Esophagus muscularis mucosa (tissue), 3 donors: Measurements from ENCODE around the gene USP49.

Source experiments
- EP300 ChIP-seq: sonication (generic); formaldehyde crosslinking; IDR thresholded peaks from one replicate; pipeline ENCODE4 v1.6.1; 2017; ENCODE audit warnings: antibody characterized with exemption
- TF ChIP-seq, protein P1 (sequence below), 3 experiments: fragments of 200-600 bp in 2 of 3; fragments of 450-650 bp in 1 of 3; sonication (generic) in 2 of 3; IDR thresholded peaks; one replicate each; pipeline ENCODE4 v1.5.1; 2017 to 2019; ENCODE audit warnings: antibody characterized with exemption in 3 of 3, mild to moderate bottlenecking in 2 of 3, moderate library complexity in 1 of 3

DNA sequence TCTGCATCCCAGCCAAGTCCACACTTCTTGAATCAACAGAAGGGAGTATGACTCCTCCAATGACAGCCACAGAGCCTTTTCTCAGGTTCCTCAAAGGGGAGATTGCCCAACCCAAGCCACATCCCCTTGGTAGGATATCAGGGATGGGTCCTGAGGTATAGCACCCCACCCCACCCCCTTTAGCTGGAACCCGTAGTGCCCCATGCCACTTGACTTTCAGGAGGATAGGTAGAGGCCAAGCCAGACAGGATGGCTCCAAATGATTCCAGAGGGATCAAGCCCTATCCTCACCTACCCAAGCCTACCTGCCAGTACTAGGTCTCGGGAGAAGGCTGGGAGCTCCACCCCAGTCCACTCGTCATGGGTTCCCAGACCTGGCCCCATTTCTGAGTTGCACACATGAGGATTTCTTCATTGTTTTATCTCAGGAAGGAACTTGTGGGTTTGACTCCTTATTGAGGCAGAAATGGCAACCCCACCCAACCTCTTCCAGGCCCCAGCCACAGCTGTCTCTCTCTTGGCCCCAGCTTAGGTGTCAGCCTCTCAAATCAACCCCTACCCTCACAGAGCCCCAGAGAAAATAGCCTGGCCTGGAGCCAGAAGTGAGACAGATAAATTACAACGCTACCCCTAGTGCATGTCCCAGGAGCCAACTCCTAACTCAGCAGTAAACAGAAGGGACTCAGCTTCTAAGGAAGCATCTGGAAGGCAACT lies 42.8 kb upstream of the USP49 start:
- TF ChIP-seq, protein P1, sequence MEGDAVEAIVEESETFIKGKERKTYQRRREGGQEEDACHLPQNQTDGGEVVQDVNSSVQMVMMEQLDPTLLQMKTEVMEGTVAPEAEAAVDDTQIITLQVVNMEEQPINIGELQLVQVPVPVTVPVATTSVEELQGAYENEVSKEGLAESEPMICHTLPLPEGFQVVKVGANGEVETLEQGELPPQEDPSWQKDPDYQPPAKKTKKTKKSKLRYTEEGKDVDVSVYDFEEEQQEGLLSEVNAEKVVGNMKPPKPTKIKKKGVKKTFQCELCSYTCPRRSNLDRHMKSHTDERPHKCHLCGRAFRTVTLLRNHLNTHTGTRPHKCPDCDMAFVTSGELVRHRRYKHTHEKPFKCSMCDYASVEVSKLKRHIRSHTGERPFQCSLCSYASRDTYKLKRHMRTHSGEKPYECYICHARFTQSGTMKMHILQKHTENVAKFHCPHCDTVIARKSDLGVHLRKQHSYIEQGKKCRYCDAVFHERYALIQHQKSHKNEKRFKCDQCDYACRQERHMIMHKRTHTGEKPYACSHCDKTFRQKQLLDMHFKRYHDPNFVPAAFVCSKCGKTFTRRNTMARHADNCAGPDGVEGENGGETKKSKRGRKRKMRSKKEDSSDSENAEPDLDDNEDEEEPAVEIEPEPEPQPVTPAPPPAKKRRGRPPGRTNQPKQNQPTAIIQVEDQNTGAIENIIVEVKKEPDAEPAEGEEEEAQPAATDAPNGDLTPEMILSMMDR (IDR thresholded peaks at IDR 0.05), result no peak
- TF ChIP-seq EP300, result no peak
